SH-SY5Y (cell line): ENCODE results near the gene ARL9.

Source experiments
- GATA2 ChIP-seq: IDR thresholded peaks from 2 replicates; pipeline ENCODE4 v1.6.1; 2011; ENCODE audit warnings: mild to moderate bottlenecking, low read depth, low read length
- GATA3 ChIP-seq: IDR thresholded peaks from 2 replicates; pipeline ENCODE4 v1.6.1; 2011; ENCODE audit warnings: low read depth, mild to moderate bottlenecking, low read length, moderate library complexity

DNA sequence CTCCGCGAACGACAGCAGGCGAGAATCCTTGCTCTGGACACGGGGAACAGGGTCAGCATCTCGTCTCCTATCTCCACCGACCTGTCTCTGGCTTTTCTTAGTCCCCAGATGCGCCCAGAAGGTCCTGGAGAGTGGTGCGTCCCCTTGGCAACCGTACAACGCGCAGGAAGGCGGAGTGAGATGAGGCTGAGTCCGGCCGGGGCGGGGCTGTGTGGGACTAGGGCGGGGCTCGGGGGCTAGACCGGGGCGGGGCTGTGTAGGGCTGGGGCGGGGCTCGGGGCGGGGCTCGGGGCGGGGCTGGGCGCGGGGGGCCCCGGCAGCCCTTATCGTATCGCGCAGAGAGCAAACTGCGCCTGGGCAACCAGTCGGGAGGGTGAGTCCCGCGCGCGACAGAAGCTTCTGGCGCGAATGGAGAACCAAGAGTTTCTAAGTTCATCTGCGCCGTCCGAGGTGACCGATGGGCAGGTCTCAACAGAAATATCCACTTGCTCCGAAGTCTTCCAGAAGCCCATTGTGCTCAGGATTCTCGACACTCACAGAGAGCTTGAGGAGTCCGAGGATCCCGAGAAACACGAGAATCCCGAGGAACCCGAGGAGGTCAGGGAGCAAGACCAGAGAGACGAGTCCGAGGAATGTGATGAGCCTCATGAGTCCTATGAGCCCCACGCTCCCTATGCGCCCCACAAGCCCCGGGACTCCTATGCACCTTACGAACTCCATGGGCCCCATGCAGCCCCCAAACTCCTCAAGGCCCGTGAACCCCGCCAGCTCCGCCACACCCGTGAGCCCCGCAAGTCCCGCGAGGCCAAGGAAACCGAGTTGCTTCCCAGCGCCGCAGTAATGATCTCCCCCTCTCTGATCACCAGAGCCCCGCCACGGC, 24.9 kb downstream of the ARL9 start:
- TF ChIP-seq GATA2 (peak; percentile 76), GATA3 (no peak)
